Trophoblast cell (in vitro differentiated cells and primary cell): ENCODE data around the gene NFATC1.

ENCODE experiments used
- DNase-seq, 2 donors: peaks; one replicate each; pipeline ENCODE4 v3.0.0-alpha.2; 2016
- H2AFZ ChIP-seq: 2 replicates; pipeline ENCODE4 v1.6.1; 2013; ENCODE audit warnings: low read length, moderate library complexity, mild to moderate bottlenecking; ENCODE audit not compliant: insufficient read depth, poor library complexity
- H2AK5ac ChIP-seq: 2 replicates; pipeline ENCODE4 v1.6.1; 2013; ENCODE audit warnings: mild to moderate bottlenecking, low read length
- H2BK120ac ChIP-seq: 2 replicates; pipeline ENCODE4 v1.6.1; 2013; ENCODE audit warnings: low read length, mild to moderate bottlenecking, moderate library complexity; ENCODE audit not compliant: insufficient read depth, poor library complexity
- H2BK12ac ChIP-seq: 2 replicates; pipeline ENCODE4 v1.6.1; 2013; ENCODE audit warnings: mild to moderate bottlenecking, low read length, moderate library complexity
- H2BK5ac ChIP-seq: 2 replicates; pipeline ENCODE4 v1.6.1; 2013; ENCODE audit warnings: low read length, low read depth, moderate library complexity, mild to moderate bottlenecking; ENCODE audit not compliant: poor library complexity
- H3K14ac ChIP-seq: 2 replicates; pipeline ENCODE4 v1.6.1; 2013; ENCODE audit warnings: mild to moderate bottlenecking, low read length
- H3K18ac ChIP-seq: 2 replicates; pipeline ENCODE4 v1.6.1; 2013; ENCODE audit warnings: mild to moderate bottlenecking, low read length
- H3K23ac ChIP-seq: 2 replicates; pipeline ENCODE4 v1.6.1; 2013; ENCODE audit warnings: low read length
- H3K27ac ChIP-seq: 2 replicates; pipeline ENCODE4 v1.5.1; 2013; ENCODE audit warnings: low read depth, mild to moderate bottlenecking, inconsistent platforms, low read length, moderate library complexity
- H3K27me3 ChIP-seq: 2 replicates; pipeline ENCODE4 v1.6.1; 2013; ENCODE audit warnings: inconsistent platforms, mild to moderate bottlenecking, low read length, moderate library complexity; ENCODE audit not compliant: insufficient read depth
- H3K36me3 ChIP-seq, 2 experiments: 1 replicate in 1 of 2; 2 replicates in 1 of 2; pipeline ENCODE4 v1.6.1; 2013; ENCODE audit warnings: low read length in 2 of 2, mild to moderate bottlenecking in 2 of 2, moderate library complexity in 1 of 2; ENCODE audit not compliant: insufficient read depth in 2 of 2, control insufficient read depth in 1 of 2
- H3K4ac ChIP-seq: 2 replicates; pipeline ENCODE4 v1.6.1; 2013; ENCODE audit warnings: low read depth, mild to moderate bottlenecking, low read length, moderate library complexity
- H3K4me1 ChIP-seq, 2 experiments: 1 replicate in 1 of 2; 2 replicates in 1 of 2; pipeline ENCODE4 v1.6.1; 2013; ENCODE audit warnings: low read length in 2 of 2, mild to moderate bottlenecking in 2 of 2, moderate library complexity in 1 of 2; ENCODE audit not compliant: insufficient read depth in 2 of 2, control insufficient read depth in 1 of 2
- H3K4me2 ChIP-seq: 2 replicates; pipeline ENCODE4 v1.6.1; 2013; ENCODE audit warnings: inconsistent platforms, mild to moderate bottlenecking, low read length, moderate library complexity
- H3K4me3 ChIP-seq: 2 replicates; pipeline ENCODE4 v1.5.1; 2013; ENCODE audit warnings: mild to moderate bottlenecking, low read depth, low read length, inconsistent platforms
- H3K79me1 ChIP-seq: one replicate; pipeline ENCODE4 v1.6.1; 2013; ENCODE audit warnings: low read length
- H3K79me2 ChIP-seq: 2 replicates; pipeline ENCODE4 v1.6.1; 2013; ENCODE audit warnings: low read length, mild to moderate bottlenecking; ENCODE audit not compliant: control insufficient read depth, insufficient read depth, poor library complexity
- H3K9ac ChIP-seq: 2 replicates; pipeline ENCODE4 v1.6.1; 2013; ENCODE audit warnings: mild to moderate bottlenecking, low read length
- H3K9me3 ChIP-seq: 2 replicates; pipeline ENCODE4 v1.6.1; 2013; ENCODE audit warnings: low read depth, mild to moderate bottlenecking, control low read depth, inconsistent platforms, low read length; ENCODE audit not compliant: insufficient read depth
- H4K12ac ChIP-seq: 2 replicates; pipeline ENCODE4 v1.6.1; 2013; ENCODE audit warnings: low read depth, mild to moderate bottlenecking, low read length, moderate library complexity
- H4K8ac ChIP-seq: 2 replicates; pipeline ENCODE4 v1.6.1; 2013; ENCODE audit warnings: low read depth, mild to moderate bottlenecking, low read length, moderate library complexity
- H4K91ac ChIP-seq: one replicate; pipeline ENCODE4 v1.6.1; 2013; ENCODE audit warnings: low read depth, mild to moderate bottlenecking, low read length, moderate library complexity
- WGBS: extraction: QIAGEN DNeasy Blood & Tissue Kit; methylation state at CpG from one replicate; pipeline ENCODE4 v1.1.7; 2013; ENCODE audit warnings: missing lambda C conversion rate; ENCODE audit not compliant: insufficient read length, insufficient coverage; ENCODE audit errors: extremely low coverage; 5-methylcytosine and 5-hydroxymethylcytosine counted together

The NFATC1 gene

DNA sequence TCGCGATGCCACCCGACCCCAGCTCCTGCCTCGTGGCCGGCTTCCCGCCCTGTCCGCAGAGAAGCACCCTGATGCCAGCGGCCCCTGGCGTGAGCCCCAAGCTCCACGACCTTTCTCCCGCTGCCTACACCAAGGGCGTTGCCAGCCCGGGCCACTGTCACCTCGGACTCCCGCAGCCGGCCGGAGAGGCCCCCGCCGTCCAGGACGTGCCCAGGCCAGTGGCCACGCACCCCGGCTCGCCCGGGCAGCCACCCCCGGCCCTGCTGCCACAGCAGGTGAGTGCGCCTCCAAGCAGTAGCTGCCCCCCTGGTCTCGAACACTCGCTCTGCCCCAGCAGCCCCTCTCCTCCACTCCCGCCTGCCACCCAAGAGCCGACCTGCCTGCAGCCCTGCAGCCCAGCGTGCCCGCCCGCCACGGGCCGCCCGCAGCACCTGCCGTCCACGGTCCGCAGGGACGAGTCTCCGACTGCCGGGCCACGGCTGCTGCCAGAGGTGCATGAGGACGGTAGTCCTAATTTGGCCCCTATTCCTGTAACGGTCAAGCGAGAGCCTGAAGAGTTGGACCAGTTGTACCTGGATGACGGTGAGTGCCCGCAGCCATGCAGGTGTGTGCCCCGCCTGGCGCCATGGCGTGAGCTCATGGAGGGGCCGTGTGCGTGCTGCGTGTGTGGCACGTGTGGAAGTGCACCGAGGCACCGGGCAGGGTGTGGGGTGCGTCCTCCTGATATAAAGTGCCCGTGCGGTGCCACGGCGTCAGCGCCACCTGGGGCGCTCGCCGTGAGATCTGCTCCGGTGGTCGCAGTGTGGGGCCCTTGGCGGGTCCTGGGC is 90.8 kb downstream of the NFATC1 start:
- no CpG with 5 or more reads among the region's 69 CpGs for WGBS

GRCh38 chr18:79487183-79487800 is 91.6 kb downstream of the NFATC1 start:
- Histone ChIP-seq H2AFZ (no peak overlapping the region), H4K12ac (no peak overlapping the region), H4K8ac (no peak overlapping the region), H3K4me1 (peaks cover 12 to 15% of the 10 kb centered on the region in 2 experiments), H2BK5ac (no peak overlapping the region), H3K4me3 (no peak overlapping the region), H3K4me2 (no peak overlapping the region), H3K27me3 (no peaks in the 10 kb centered on the region), H3K4ac (no peak overlapping the region), H3K79me1 (no peaks in the 10 kb centered on the region), H4K91ac (no peak overlapping the region), H2BK12ac (no peak overlapping the region), H3K9ac (no peak overlapping the region), H2AK5ac (no peak overlapping the region), H2BK120ac (no peak overlapping the region), H3K79me2 (peaks cover 2% of the 10 kb centered on the region), H3K14ac (no peak overlapping the region), H3K27ac (no peak overlapping the region), H3K9me3 (no peaks in the 10 kb centered on the region), H3K23ac (no peak overlapping the region), H3K36me3 (peaks cover 3 to 4% of the 10 kb centered on the region in 2 experiments), H3K18ac (no peak overlapping the region)
- no CpG with 5 or more reads among the region's 42 CpGs for WGBS
- no peak for DNase-seq

More for the DNA sequence above, 90.8 kb downstream of the NFATC1 start:
- Histone ChIP-seq H2BK12ac (no peak overlapping the region), H3K27me3 (no peaks in the 10 kb centered on the region), H3K79me1 (no peaks in the 10 kb centered on the region), H3K79me2 (peaks cover 2% of the 10 kb centered on the region), H3K4me3 (no peak overlapping the region), H2AFZ (no peak overlapping the region), H2BK120ac (no peak overlapping the region), H3K23ac (no peak overlapping the region), H3K18ac (no peak overlapping the region), H4K12ac (no peak overlapping the region), H3K14ac (no peak overlapping the region), H3K36me3 (peaks cover 3 to 4% of the 10 kb centered on the region in 2 experiments), H3K4ac (no peak overlapping the region), H2AK5ac (no peak overlapping the region), H3K4me2 (no peak overlapping the region), H3K27ac (no peak overlapping the region), H4K91ac (no peak overlapping the region), H2BK5ac (no peak overlapping the region), H3K9ac (no peak overlapping the region), H3K4me1 (peaks cover 12 to 15% of the 10 kb centered on the region in 2 experiments), H4K8ac (no peak overlapping the region), H3K9me3 (no peaks in the 10 kb centered on the region)
- no peak for DNase-seq

DNA sequence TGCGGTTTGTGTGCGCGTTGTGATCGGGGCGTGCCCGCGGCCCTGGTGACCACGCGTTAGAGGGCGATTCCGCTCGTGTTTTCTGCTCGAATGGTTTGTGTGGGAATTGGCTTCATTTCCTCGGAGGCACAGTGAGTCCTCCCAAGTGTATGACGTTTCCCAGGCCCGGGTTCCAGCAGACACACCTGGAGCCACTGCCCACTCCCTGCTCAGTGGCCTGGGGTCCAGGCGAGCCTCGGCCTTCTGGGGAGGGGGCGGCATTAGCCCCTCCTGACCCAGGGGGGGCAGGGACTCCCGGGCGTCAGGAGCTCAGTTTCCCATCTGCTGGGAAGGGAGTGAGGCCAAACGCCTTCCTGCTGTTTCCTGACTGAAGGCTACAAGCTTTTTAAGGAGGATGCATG is 92.1 kb downstream of the NFATC1 start:
- H3K79me1 ChIP-seq = no peaks in the 10 kb centered on the region
- H3K27me3 ChIP-seq = no peaks in the 10 kb centered on the region
- no peak overlapping the region for H4K8ac ChIP-seq
- no peak overlapping the region for H3K4me3 ChIP-seq
- H3K18ac ChIP-seq = no peak overlapping the region
- H3K4me1 ChIP-seq = peaks cover 12 to 15% of the 10 kb centered on the region in 2 experiments
- no peak overlapping the region for H2BK12ac ChIP-seq
- no peak overlapping the region for H2BK5ac ChIP-seq
- H3K27ac ChIP-seq = no peak overlapping the region
- H3K9me3 ChIP-seq = no peaks in the 10 kb centered on the region
- H3K14ac ChIP-seq = no peak overlapping the region
- H2BK120ac ChIP-seq = no peak overlapping the region
- H3K79me2 ChIP-seq = peaks cover 2% of the 10 kb centered on the region
- no peak overlapping the region for H2AFZ ChIP-seq
- WGBS = no CpG with 5 or more reads among the region's 22 CpGs
- no peak overlapping the region for H3K4ac ChIP-seq
- H4K12ac ChIP-seq = no peak overlapping the region
- no peak overlapping the region for H4K91ac ChIP-seq
- no peak overlapping the region for H3K9ac ChIP-seq
- no peak overlapping the region for H3K23ac ChIP-seq
- H3K36me3 ChIP-seq = peaks cover 3 to 4% of the 10 kb centered on the region in 2 experiments
- H3K4me2 ChIP-seq = no peak overlapping the region
- no peak overlapping the region for H2AK5ac ChIP-seq
- DNase-seq = no peak

DNA sequence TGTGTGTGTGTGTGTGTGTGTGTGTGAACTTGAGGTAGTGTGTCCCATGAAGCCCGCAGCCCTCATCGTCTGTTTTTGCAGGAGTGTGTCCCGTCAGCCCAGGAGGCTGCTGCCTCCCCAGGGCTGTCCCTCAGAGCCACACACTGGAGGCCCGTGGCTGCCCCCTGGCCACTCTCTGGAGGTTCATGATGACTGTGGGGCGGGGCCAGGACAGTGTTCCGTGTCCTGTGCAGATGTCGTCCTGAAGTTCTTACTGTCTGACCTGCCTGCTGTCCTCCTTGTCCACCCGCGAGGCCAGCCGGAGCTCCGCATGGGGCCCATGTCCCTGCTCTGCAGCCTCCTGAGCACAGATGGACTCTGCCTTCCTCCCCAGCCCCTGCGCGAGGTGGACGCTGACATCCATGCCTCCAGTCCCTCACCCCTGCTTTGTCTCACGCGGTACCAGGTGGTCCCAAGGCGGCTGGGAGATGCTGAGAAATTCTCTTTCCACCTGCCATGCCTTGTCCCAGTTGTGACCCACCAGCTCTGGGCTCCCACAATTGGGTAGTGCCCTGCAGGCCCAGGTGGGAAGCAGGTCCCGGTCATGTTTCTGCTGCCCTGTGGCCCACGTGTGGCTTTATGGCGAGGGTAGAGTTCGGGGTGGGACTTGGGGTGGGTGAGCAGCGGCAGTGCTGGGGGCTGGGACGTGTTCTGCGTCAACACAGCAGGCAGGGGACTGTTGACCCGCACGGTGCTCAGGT is 92.8 kb downstream of the NFATC1 start:
- H4K91ac ChIP-seq = no peak overlapping the region

More for the DNA sequence above, 92.8 kb downstream of the NFATC1 start:
- Histone ChIP-seq H2BK5ac (no peak overlapping the region), H3K4ac (no peak overlapping the region), H4K8ac (no peak overlapping the region), H3K27me3 (no peaks in the 10 kb centered on the region), H3K9ac (no peak overlapping the region), H2AFZ (no peak overlapping the region), H2BK120ac (no peak overlapping the region), H3K4me2 (no peak overlapping the region), H3K36me3 (peaks cover 3 to 4% of the 10 kb centered on the region in 2 experiments), H3K23ac (no peak overlapping the region), H3K27ac (no peak overlapping the region), H2AK5ac (no peak overlapping the region), H3K79me1 (no peaks in the 10 kb centered on the region), H3K18ac (no peak overlapping the region), H2BK12ac (no peak overlapping the region), H4K12ac (no peak overlapping the region), H3K4me1 (peaks cover 12 to 15% of the 10 kb centered on the region in 2 experiments), H3K4me3 (no peak overlapping the region), H3K9me3 (no peaks in the 10 kb centered on the region), H3K79me2 (peaks cover 2% of the 10 kb centered on the region), H3K14ac (no peak overlapping the region)
- DNase-seq = peak in 1 of 2 donors; percentile 49
- WGBS = no CpG with 5 or more reads among the region's 26 CpGs
